HG03469 (cell line): ENCODE measurements around the gene ADCY7.

Experiments used
- ATAC-seq: cut with Tn5 transposase; IDR thresholded peaks from one replicate; pipeline ENCODE4 v1.9.1; 2021; ENCODE audit warnings: mild to moderate bottlenecking, moderate library complexity, moderate number of reproducible peaks; ENCODE audit not compliant: unreplicated experiment

ADCY7 gene

DNA sequence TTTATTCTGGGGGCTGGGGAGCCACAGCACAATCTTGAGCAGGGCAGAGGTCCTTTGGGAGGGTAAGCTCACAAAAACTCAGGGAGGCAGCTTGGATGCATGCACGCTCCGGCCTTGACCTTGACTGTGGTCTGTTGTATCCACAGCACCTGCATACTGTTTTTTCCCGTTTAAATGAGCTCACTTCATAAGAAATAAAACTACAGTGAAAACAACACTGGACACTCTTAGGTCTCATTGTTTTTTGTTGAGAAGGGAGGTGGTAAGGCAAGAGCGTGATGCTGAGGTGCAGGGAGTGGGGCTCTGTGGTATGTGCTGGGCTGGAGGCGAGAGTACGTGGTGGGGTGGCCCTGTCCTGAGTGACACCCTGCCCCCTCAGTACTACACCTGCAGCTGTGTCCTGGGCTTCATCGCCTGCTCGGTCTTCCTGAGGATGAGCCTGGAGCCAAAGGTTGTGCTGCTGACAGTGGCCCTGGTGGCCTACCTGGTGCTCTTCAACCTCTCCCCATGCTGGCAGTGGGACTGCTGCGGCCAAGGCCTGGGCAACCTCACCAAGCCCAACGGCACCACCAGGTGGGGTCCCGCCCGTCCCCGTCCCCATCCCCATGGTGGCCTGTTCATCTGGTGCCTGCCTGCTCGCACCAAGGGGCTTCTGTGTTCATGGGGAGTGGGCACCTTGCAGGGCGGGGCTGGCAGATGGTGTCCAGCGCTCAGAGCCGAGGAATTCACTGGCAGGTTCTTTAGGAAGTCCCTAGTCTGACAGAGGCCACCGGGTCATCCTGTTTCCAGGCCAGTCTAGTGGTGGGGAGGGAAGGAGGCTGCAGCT is 44.2 kb downstream of the ADCY7 start:
- no peak for ATAC-seq

DNA sequence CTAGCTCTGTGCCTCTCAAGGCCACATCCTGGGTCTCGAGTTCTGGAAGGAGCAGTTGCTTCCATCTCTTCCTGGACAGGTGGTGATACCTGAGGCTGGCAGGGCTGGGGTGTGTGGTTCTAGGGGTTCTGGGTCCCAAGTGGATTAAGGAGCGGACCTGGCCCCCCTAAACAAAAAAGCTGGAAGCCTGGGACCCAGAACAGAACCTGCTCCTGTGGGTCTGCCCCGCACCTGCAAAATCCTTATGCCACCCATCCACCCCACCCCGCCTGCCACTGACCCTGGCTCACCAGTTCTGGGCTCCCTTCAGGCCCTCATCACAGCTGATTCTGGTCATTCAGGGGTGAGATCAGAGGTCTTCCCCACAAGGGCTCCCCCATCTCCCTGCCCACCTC is 44.8 kb downstream of the ADCY7 start:
- no peak for ATAC-seq

DNA sequence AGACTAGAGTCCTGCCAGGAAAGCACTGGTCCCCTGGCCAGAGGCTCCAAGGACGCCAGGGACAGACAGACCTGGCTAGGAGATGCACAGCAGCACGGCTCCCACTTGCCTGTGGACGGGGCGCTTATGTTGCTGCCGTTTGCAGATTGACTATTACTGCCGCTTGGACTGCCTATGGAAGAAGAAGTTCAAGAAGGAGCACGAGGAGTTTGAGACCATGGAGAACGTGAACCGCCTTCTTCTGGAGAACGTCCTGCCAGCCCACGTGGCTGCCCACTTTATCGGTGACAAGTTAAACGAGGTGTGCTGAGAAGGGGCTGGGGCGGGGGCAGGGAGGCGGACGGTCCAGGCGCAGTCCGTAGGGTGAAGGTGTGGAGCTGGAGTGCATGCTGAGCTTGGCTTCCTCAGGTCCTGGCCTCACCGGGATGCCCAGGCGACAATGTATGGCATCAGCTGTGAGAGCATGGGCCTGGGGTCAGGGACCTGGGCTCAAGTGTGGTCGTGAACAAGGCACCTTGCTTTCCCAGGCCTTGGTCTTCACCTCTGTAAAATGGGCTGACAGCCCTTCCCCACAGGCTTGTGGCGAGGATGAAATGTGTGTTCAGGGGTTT is 45.6 kb downstream of the ADCY7 start:
- no peak for ATAC-seq

DNA sequence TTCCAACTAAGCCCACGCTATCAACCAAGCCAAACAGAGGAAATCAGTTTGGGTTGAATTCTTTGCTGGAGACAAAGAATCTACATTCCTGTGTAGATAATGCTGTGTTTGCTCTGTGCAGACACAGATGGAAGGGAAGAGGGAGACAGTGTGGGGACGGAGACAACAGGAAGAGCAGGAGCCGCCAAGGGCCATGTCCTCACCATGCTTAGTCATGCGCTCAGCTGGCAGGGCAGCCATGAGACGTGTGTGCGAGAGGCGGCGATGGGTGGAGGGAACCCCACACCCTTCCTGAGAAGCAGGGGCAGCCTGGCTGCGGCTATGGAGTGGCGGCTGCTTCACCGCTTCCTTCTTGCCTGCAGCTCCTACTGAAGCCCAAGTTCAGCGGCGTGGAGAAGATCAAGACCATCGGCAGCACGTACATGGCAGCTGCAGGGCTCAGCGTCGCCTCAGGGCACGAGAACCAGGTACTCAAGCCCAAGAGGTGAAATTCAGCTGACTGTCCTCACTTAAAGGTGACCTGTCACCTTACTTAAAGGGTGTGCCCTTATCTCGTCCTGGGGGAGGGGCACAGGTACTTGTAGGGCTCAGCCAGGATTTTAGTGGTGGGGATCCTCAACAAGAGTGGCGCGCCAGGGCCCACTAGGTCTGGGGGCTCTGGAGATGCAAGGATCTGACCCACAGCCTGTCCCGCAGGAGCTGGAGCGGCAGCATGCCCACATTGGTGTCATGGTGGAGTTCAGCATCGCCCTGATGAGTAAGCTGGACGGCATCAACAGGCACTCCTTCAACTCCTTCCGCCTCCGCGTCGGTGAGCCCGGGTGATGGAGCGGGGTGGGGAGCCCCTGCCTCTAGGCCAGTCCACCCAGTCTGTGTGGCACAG is 47.5 kb downstream of the ADCY7 start:
- ATAC-seq = no peak

DNA sequence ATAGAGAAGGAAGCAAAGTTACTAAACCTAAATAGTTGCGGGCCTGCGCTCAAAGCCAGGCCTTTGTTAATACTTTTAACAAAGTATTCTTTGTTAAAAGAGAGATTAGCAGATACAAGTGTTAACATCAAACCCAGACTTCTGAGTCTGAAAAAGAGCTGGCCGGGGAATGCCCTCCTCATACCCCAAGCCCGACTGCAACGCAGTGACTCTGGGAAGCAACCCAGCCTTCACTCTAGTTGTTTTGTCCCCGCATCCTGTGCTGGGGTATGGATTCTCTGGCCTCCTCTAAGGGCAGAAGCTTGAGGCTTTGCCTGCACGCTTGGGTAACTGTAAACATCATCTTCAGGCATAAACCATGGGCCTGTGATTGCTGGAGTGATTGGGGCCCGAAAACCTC is 48.3 kb downstream of the ADCY7 start:
- no peak for ATAC-seq

DNA sequence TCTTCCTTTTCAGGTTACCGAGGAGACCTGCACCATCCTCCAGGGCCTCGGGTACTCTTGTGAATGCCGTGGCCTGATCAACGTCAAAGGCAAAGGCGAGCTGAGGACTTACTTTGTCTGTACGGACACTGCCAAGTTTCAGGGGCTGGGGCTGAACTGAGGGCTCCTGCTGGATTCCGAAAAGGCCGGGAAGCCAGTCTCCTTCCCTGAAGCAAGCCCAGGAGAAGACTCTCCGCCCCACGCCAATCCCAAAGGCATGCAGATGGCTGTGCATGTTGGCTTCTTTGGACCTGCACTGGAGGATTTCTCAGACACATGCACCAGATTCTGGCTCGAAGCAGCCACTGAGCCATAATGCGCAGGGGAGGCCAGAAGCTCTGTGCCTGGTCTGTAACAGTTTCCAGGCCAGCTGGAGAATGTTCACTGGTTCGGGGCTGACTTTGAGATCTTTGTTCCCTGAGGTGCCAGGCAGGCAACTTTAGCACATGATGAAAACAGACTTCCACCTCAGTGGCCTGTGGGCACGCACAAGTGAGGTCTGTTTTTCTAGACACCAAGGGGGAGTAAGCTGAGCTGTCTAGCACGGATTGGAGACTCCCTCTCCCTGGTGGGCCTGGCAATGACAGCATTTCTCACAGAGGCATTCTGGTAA is 49.1 kb downstream of the ADCY7 start:
- no peak for ATAC-seq

DNA sequence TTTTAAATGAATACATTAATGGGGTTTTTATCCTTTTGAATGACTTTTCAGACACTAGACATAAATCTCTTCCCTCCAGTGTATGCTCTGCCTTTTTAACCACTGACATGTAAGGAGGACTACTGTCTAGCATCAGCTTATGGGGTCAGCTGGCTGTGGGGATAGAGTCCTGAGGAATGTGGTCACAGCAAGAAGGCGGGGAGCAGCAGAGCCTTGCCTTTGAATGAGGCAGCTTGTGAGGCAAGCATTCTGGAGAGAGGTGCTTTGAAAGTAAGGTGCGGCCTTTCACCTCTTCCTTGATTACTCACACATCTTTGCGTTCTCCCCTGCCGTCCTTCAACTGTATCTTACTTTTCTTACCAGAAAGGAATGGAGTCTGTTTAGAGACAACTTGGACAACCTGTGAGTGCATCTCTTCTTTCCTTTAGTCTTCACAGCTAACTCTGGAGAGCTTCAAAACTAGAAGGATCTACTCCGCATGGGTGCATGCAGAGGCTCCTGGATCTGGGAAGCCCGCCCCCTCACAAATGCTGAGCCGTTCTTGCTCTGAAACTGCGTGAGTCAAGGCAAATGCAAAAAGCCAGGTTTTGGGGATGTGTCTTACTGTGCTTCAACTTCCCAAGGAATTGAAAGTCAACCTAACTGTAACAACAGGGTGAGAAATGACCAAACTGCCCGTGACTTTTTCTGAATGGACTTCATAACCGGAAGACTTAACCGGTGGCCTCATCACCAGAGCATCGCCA is 49.9 kb downstream of the ADCY7 start:
- ATAC-seq = no peak

DNA sequence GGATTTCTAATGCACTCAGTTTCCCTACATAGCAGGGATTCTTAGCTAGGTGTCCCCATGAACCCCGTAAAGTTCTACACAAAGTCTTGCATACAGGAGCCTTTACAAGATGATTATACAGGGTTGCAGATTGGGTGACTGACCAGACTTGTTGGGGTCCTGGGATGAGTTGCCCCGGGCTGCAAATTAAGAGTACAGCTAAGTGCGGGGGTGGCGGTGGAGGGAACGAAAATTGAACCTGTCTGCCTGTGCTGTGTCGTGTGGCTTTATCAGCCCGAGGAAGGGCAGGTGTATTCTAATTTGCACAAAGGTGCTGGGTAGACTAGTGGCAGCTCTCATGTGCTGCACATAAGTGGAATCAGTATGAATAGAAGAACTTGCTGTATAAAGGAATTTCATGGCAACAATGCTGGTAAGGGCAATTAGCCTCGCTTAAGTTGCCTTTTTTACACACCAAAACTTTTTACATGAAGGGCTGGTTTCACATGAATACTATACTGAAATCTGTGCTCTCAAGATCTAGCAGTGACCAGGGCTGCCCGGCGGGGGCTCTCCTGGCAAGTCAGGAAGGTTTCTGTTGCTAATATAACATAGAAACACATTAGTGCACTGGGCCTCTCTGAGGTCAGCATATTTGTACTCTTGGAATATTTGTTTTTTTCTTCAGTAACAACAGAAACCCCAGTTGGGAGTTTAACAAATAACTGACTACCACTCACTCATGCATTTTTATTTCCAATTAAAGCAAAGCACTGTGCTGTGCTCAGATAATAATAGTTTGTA is 50.7 kb downstream of the ADCY7 start:
- no peak for ATAC-seq

DNA sequence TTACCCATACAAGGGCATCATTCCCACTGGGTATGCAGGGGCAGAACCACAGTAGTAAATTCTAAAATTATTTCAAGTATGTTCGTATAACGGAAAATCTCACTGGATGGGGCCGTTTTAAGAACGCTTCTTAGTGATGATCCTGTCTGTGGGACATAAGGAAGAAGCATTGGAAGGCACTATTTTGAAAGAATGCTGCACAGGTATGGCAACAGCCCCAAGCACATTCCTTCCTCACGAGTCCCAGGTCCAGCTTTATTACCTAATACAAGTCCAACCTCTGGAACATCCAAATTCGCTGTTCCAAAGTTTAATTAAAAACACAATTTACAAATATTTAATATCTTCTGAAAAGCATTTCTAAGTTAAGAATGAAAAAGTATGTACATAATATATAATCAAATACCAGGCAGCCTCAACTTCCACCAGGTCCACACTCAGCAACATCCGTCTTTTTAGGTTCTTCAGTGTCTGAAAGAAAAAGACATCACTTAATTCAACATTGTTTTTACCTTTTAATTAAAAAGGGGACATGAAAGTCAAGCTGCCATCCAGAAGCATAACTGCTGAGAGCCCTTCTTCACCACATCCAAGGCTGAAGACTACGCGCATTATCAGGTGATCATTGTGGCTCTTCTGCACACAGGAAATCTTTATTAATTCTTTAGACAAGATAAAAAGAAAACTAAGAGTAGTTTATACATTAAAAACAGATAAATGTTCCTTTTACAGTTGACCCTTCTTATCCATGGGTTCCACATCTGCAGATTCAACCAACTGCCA is 52.6 kb downstream of the ADCY7 start:
- no peak for ATAC-seq

DNA sequence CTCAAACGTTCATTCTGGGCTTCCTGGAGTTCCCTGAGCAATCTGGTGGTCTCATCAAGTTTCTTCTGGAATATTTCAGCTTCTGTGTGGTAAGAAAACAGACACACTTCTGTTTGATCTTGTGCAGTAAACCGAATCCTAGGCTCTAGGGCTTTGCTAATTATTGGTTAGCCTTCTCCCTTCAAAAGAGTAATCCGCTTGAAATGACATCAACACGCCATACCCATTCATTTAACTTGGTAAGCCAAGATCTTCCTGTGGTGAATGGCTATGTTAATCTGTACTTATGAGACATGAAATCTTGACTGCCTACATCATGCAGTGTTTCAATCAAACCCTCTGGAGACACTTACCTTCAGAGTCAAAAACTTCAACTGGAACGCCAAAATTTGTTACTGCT is 54.0 kb downstream of the ADCY7 start:
- ATAC-seq = no peak

DNA sequence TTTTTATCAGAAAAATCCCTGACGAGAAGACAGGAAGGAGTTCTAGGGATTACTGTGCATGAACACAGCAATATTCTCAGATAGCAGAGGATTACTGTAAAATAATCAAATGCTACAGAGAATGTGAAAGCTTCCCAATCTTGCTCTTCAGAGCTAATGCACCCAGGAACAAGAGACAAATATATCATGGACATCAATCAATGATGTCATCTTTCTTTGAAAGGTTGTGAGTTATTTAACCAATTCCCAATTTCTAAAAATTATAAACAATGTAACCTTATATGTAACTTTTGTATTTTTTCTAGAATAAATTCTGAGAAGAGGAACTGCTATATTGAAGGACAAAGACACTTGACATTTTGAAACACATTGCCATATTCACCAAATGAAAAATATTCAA is 56.0 kb downstream of the ADCY7 start:
- ATAC-seq = no peak

DNA sequence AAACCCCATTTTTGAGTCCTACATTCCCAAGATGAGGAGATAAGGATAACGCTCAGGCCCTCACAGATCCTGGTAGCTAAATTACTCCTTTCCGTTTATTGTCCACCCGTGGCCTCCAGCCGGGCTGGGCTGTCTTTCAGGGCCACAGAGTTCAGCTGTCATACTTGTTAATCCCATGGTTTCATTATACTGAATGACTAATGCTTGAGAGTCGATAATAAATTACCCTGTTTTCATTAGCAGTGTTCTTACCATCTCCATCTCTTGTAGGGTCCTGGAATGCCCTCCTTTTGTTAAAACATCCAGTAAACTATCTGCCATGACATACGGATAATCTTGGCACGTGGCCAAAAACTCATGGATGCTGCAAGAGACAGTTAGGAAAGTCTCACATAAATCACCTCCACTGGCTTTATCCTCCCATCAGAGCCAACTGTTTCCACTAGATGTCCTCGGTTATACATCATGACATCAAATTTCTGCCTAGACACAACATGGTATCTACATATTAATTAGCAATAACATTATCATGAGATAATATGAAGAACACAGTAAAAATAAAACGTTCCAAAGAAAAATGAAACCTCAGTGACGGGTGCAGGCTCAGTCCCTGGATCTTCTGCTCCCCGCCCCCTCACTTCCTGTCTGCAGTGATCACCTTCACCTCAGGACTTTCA is 57.1 kb downstream of the ADCY7 start:
- ATAC-seq = no peak

DNA sequence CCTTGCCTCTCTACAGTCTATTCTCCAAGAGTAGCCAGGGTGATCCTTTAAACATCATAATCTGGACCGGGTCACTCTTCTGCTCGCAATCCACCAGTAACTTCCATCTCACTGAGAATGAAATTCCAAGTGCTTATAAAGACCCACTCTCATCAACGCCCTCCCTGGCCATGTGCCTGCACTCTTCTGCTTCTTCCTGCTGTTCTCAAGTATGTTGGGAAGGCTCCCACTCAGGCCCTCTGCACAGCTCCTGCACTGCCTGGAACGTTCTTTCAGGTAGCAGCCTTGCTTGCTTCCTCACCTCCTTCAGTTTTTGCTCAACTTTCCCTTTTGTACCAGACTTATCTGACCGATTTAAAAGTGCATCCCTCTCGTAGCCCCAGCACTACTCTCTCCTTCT is 58.0 kb downstream of the ADCY7 start:
- no peak for ATAC-seq

DNA sequence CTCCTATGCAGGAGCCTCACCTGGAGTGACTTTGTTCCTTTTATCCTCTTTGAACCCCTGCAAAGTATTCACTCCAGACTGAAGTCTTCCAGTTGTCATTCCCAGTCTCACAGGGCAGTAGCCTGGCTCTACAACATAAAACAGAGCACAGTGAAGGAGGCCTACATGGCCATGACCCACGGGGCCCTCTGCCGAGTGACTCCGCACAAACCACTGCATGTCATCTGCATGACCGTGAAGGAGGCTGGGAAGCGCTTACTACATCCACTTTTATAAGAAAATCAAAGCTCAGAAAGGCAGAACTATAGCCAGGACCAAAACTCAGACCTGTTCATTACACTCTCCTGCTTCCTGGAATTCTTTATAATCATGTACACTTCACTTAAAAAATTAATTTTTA is 59.9 kb downstream of the ADCY7 start:
- ATAC-seq = no peak

DNA sequence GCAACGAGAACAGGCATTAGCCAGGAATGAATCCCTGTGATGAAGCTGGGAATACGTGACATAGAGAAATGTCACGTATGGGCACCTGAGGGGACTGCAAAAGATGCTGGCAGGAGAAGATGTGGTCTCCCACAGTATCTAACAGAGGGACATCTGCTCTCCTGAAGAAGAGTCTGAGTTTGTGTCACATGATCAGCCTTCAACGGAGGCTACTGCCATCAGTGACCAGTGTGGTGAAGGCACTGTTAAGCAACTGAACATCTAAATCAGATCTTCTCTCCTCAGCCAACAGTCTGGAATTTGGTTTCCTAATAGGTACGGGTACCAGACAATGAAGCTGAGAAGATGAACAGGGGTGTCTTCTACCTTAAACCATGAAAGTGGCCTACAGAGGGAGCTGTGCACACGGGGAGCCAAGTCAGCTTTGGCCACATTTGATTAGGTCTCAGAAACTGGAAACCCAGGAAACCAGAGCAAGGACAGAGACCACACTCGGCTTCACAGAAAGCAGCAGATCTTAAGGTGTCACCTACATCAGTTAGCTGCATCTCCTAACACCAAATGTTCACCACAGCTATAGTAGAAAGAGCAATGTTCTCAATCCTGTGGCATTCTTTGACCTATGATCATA is 60.6 kb downstream of the ADCY7 start:
- ATAC-seq = no peak

DNA sequence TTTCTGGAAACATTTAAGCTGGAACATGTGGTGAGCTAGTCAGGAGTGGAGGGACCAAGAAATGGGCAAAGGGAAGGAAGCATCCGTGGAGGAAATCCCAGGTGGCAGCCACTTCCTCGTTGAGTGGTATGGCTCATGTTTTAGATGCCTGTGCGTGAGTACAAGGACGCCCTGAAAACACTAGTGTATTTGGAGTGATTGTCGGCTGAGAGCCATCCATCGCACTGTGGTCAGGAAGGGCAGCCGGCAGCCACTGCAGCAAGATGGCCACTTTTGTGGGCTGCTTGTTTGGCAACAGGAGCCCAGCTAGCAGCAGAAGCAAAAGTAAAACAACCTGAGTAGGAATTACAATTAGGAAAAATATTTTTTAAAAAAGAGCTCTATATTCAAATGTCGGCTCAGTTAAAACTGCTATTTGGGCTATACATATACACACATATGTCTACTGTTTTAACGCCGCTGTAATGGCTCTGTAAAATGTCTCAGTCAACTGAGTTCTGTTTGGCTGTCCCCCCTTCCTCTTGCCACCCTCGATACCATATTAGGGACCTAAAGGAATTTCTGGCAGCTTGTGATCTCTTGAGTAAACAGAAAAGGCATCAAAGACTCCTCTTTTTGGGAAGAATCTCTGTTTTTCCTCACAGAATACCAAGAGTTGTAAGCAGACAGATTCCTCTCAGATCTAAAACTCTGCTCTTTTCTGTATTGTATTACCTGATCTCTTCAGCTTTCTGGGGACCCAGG is 63.3 kb downstream of the ADCY7 start:
- no peak for ATAC-seq

DNA sequence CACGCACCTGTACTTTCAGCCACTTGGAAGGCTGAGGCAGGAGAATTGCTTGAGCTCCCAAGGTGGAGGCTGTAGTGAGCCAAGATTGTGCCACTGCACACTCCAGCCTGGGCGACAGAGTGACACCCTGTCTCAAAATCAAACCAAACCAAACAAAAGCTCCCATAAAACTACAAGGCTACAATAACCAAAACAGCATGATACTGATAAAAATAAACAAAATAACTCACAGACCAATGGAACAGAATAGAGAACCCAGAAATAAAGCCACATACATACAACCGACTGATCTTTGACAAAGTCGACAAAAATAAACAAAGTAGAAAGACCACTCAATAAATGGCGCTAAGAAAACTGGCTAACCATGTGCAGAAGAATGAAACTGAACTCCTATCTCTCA is 65.2 kb downstream of the ADCY7 start:
- no peak for ATAC-seq
